MCF 10A (cell line): ENCODE measurements around the gene PACSIN2. TPM values are rescaled to one million over a fixed set of nuclear protein-coding genes. Genes with fewer than 3 reads are reported as not detected.

ENCODE experiments used
- BruUV-seq: library from RNA; stranded (reverse); fragments of 400-500 nt; replicated peaks from 2 replicates; lab custom pipeline; 2021; lab: Mats Ljungman, UMichigan
- CTCF ChIA-PET: fragments of 300-600 bp; sonication (Branson Sonifier 250); formaldehyde crosslinking; extraction: SDS; loops from one replicate; lab custom pipeline; 2021; ENCODE audit warnings: antibody characterized with exemption, inconsistent platforms; lab: Yijun Ruan, JAX
- POLR2A ChIA-PET: fragments of 300-600, 350-650 bp; sonication (Branson Sonifier 250); formaldehyde crosslinking; extraction: SDS; loops from one replicate; lab custom pipeline; 2020; ENCODE audit warnings: antibody characterized with exemption, inconsistent platforms; lab: Yijun Ruan, JAX
- DNase-seq: peaks from one replicate; pipeline ENCODE4 v3.0.0-alpha.2; 2018; ENCODE audit not compliant: unreplicated experiment
- H3K27ac Mint-ChIP-seq: one replicate; pipeline ENCODE4 v1.8.0; 2022; ENCODE audit warnings: mild to moderate bottlenecking, low read depth, mixed read lengths; ENCODE audit not compliant: unreplicated experiment
- H3K27me3 Mint-ChIP-seq: one replicate; pipeline ENCODE4 v1.8.0; 2022; ENCODE audit warnings: mixed read lengths; ENCODE audit not compliant: insufficient read depth, unreplicated experiment
- H3K36me3 Mint-ChIP-seq: one replicate; pipeline ENCODE4 v1.8.0; 2022; ENCODE audit warnings: mild to moderate bottlenecking, moderate library complexity, mixed read lengths; ENCODE audit not compliant: insufficient read depth, unreplicated experiment
- H3K4me1 Mint-ChIP-seq: one replicate; pipeline ENCODE4 v1.8.0; 2022; ENCODE audit warnings: mixed read lengths; ENCODE audit not compliant: insufficient read depth, unreplicated experiment
- H3K4me3 Mint-ChIP-seq: one replicate; pipeline ENCODE4 v1.8.0; 2022; ENCODE audit warnings: mild to moderate bottlenecking, moderate library complexity, mixed read lengths; ENCODE audit not compliant: unreplicated experiment
- H3K9me3 Mint-ChIP-seq: one replicate; pipeline ENCODE4 v1.8.0; 2022; ENCODE audit warnings: mixed read lengths; ENCODE audit not compliant: unreplicated experiment
- CTCF ChIP-seq: fragments of 200-600 bp; IDR thresholded peaks from one replicate; pipeline ENCODE4 v1.8.0; 2022; ENCODE audit warnings: antibody characterized with exemption, mild to moderate bottlenecking; ENCODE audit not compliant: unreplicated experiment
- intact Hi-C: fragments of 100-400 bp; cut with micrococcal nuclease; formaldehyde crosslinking; loops from 2 replicates; pipeline ENCODE4 v1.14.1; 2022
- total RNA-seq: library from RNA; stranded (reverse); gene quantifications from 2 replicates; pipeline ENCODE4 v1.2.3, GENCODE V29; 2022

PACSIN2 gene
- total RNA-seq, 1 experiment from 2014 or later, result 67.3 TPM

- no peaks in the 10 kb centered on the region for H3K27me3 Mint-ChIP-seq
- intact Hi-C loops, result no loop called here
- H3K4me3 Mint-ChIP-seq, result no peak overlapping the region
- ChIA-PET POLR2A (no interaction called here), CTCF (interaction anchor here (3.9 kb wide), 1 partner anchor 10 kb away, joined by 17 read pairs; no protein-coding TSS in a partner anchor)
- BruUV-seq, result no TSS peak
- H3K27ac Mint-ChIP-seq, result no peak overlapping the region
- no peak for TF ChIP-seq CTCF
- no peak for DNase-seq
- H3K36me3 Mint-ChIP-seq, result peaks cover 56% of the 10 kb centered on the region
- H3K9me3 Mint-ChIP-seq, result no peaks in the 10 kb centered on the region
- no peaks in the 10 kb centered on the region for H3K4me1 Mint-ChIP-seq
These were observed 137.2 kb downstream of the PACSIN2 start for GRCh38 chr22:42877597-42878340.

- ChIA-PET POLR2A (interaction anchor here (0.9 kb wide), 1 partner anchor 9 kb away, joined by 3 read pairs; no protein-coding TSS in a partner anchor), CTCF (interaction anchor here (3.9 kb wide), 1 partner anchor 10 kb away, joined by 17 read pairs; no protein-coding TSS in a partner anchor)
- no peaks in the 10 kb centered on the region for H3K4me1 Mint-ChIP-seq
- H3K36me3 Mint-ChIP-seq, result peaks cover 60% of the 10 kb centered on the region
- DNase-seq, result no peak
- no peak overlapping the region for H3K4me3 Mint-ChIP-seq
- H3K27me3 Mint-ChIP-seq, result no peaks in the 10 kb centered on the region
- no peak overlapping the region for H3K27ac Mint-ChIP-seq
- TF ChIP-seq CTCF, result no peak
- H3K9me3 Mint-ChIP-seq, result no peaks in the 10 kb centered on the region
- BruUV-seq, result no TSS peak
- intact Hi-C loops, result no loop called here
These were observed 137.8 kb downstream of the PACSIN2 start for GRCh38 chr22:42877158-42877557.

- no peak for TF ChIP-seq CTCF
- Mint-ChIP-seq H3K4me1 (no peaks in the 10 kb centered on the region), H3K27me3 (no peaks in the 10 kb centered on the region), H3K4me3 (no peak overlapping the region), H3K36me3 (peaks cover 64% of the 10 kb centered on the region), H3K9me3 (no peaks in the 10 kb centered on the region), H3K27ac (no peak overlapping the region)
- POLR2A ChIA-PET, result interaction anchor here (0.5 kb wide), 1 partner anchor 251 kb away, joined by 3 read pairs; no protein-coding TSS in a partner anchor
- CTCF ChIA-PET, result interaction anchor here (3.9 kb wide), 1 partner anchor 8 kb away, joined by 17 read pairs; no protein-coding TSS in a partner anchor
- DNase-seq, result no peak
- intact Hi-C loops, result no loop called here
- BruUV-seq, result no TSS peak
These were observed 138.9 kb downstream of the PACSIN2 start for GRCh38 chr22:42876041-42876440.

GRCh38 chr22:42874010-42874409 lies 140.9 kb downstream of the PACSIN2 start:
- no peaks in the 10 kb centered on the region for H3K4me1 Mint-ChIP-seq
- CTCF ChIA-PET, result interaction anchor here (0.6 to 1.0 kb wide), 2 partner anchors 57 to 243 kb away, joined by 4 to 5 read pairs; no protein-coding TSS in a partner anchor
- POLR2A ChIA-PET, result no interaction called here
- peaks cover 75% of the 10 kb centered on the region for H3K36me3 Mint-ChIP-seq
- TF ChIP-seq CTCF, result no peak
- BruUV-seq, result no TSS peak
- H3K27me3 Mint-ChIP-seq, result no peaks in the 10 kb centered on the region
- DNase-seq, result no peak
- no peak overlapping the region for H3K4me3 Mint-ChIP-seq
- no peaks in the 10 kb centered on the region for H3K9me3 Mint-ChIP-seq
- intact Hi-C loops, result no loop called here
- H3K27ac Mint-ChIP-seq, result no peak overlapping the region
